Measurements from ENCODE around the gene SACS. TPM values are rescaled to one million over a fixed set of nuclear protein-coding genes. Genes with fewer than 3 reads are reported as not detected.

SACS gene
- total RNA-seq, 1 experiment from 2014 or later, result 33.4 TPM

DNA sequence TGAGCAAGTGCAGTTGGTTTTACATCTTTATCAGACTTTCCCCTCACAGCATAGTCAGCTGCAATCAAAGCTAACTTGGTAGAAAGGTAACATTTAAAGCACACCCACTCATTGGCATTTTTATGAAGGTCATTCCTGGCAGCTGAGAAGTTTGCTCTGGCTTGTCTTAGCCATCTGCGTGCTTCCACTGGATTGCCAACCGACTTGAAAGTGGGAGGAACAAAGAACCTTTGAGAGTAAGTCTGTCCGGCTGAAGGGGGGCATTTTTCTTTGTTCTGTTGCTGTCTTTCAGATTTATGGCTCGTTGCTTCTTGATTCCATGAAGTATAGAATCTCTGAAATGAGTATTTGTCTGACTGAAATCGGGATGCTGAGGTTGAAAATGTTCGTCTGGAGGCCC lies 103.1 kb downstream of the SACS start:
- Histone ChIP-seq H3K27ac (ENCODE audit: low read depth, low read length) (no peak overlapping the region), H3K4me1 (ENCODE audit: control insufficient read depth in 1 of 2, insufficient read depth in 2 of 2, low read length in 2 of 2) (no peaks in the 10 kb centered on the region), H3K36me3 (ENCODE audit: control insufficient read depth in 1 of 2, insufficient read depth in 2 of 2, low read length in 2 of 2) (no peaks in the 10 kb centered on the region; a peak in 1 of 4 replicates), H3K9me3 (ENCODE audit: control insufficient read depth in 1 of 2, insufficient read depth in 1 of 2, low read depth in 1 of 2, low read length in 2 of 2) (no peaks in the 10 kb centered on the region), H3K79me2 (ENCODE audit: insufficient read depth, low read length) (no peaks in the 10 kb centered on the region), H3K4me2 (ENCODE audit: low read length) (no peak overlapping the region), H3K4me3 (replicated peaks in 1 of 2; ENCODE audit: low read depth in 1 of 2, low read length in 2 of 2) (no peak overlapping the region), H2AFZ (ENCODE audit: low read depth, low read length, poor library complexity, severe bottlenecking) (no peak overlapping the region), H3K9ac (ENCODE audit: low read length) (no peak overlapping the region), H3K9me2 (ENCODE audit: insufficient read depth) (no peaks in the 10 kb centered on the region), H4K20me1 (ENCODE audit: insufficient read depth) (no peaks in the 10 kb centered on the region), H3K27me3 (ENCODE audit: insufficient read depth, low read length) (no peaks in the 10 kb centered on the region)
- no TSS peak for BruUV-seq (replicated peaks)
- no peak for ATAC-seq
- POLR2A ChIA-PET, result no interaction called here
- TF ChIP-seq, protein P1, sequence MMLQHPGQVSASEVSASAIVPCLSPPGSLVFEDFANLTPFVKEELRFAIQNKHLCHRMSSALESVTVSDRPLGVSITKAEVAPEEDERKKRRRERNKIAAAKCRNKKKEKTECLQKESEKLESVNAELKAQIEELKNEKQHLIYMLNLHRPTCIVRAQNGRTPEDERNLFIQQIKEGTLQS (IDR thresholded peaks at IDR 0.05), result no peak
- no peak for TF ChIP-seq CEBPB (IDR thresholded peaks at IDR 0.05; ENCODE audit: low read depth)
- no peak for TF ChIP-seq FOSL1 (IDR thresholded peaks at IDR 0.05; ENCODE audit: low read depth)
- no peak for TF ChIP-seq TCF7L2 (IDR thresholded peaks at IDR 0.05; ENCODE audit: borderline replicate concordance, extremely low read depth, insufficient read depth, insufficient read length)
- TF ChIP-seq SIN3A (IDR thresholded peaks at IDR 0.05; ENCODE audit: low read depth), result no peak
- no peak for TF ChIP-seq ELF1 (IDR thresholded peaks at IDR 0.05; ENCODE audit: borderline replicate concordance, low read depth)
- no peak for TF ChIP-seq POLR2A (IDR thresholded peaks at IDR 0.05; ENCODE audit: borderline replicate concordance, extremely low read depth, insufficient read depth, insufficient read length)
- intact Hi-C loops (cut with micrococcal nuclease), result no loop called here
- RAD21 ChIA-PET (ENCODE audit: low non-redundant PET in 1 of 2, low total read pairs in 2 of 2, uncharacterized antibody in 2 of 2, unreplicated experiment in 2 of 2), result no interaction called here
- CTCF ChIA-PET, result no interaction called here
- DNase-seq (ENCODE audit: low read depth, low spot score), result no peak

DNA sequence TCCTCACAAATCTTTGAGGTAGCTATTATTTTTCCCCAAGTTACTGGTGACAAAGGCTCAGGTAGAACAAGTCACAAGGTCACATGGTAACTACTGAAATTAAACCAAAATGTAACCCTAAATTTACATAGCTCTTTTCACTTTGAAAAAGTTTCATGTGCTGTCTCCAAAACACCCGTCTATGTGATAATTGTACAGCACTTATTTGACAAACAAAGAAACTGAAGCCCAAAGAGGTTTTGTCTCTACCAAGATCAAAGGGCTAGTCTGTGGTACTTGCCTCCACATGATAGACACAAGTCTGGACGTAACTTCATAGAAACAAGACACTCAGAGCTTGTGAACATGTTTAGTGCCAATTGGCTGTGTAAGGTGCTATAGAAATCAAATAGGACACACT lies 108.3 kb downstream of the SACS start:
- Histone ChIP-seq H3K9me3 (ENCODE audit: control insufficient read depth in 1 of 2, insufficient read depth in 1 of 2, low read depth in 1 of 2, low read length in 2 of 2) (no peaks in the 10 kb centered on the region), H2AFZ (ENCODE audit: low read depth, low read length, poor library complexity, severe bottlenecking) (no peak overlapping the region), H3K4me1 (ENCODE audit: control insufficient read depth in 1 of 2, insufficient read depth in 2 of 2, low read length in 2 of 2) (peaks cover 11 to 15% of the 10 kb centered on the region in 2 experiments), H3K27me3 (ENCODE audit: insufficient read depth, low read length) (no peaks in the 10 kb centered on the region), H3K27ac (ENCODE audit: low read depth, low read length) (no peak overlapping the region), H3K36me3 (ENCODE audit: control insufficient read depth in 1 of 2, insufficient read depth in 2 of 2, low read length in 2 of 2) (no peaks in the 10 kb centered on the region), H3K9me2 (ENCODE audit: insufficient read depth) (no peaks in the 10 kb centered on the region), H3K79me2 (ENCODE audit: insufficient read depth, low read length) (no peaks in the 10 kb centered on the region), H3K4me3 (replicated peaks in 1 of 2; ENCODE audit: low read depth in 1 of 2, low read length in 2 of 2) (no peak overlapping the region), H3K4me2 (ENCODE audit: low read length) (no peak overlapping the region), H4K20me1 (ENCODE audit: insufficient read depth) (no peaks in the 10 kb centered on the region), H3K9ac (ENCODE audit: low read length) (no peak overlapping the region)
- no peak for ATAC-seq
- no TSS peak for BruUV-seq (replicated peaks)
- TF ChIP-seq TCF7L2 (IDR thresholded peaks at IDR 0.05; ENCODE audit: borderline replicate concordance, extremely low read depth, insufficient read depth, insufficient read length) (no peak), CBX3 (IDR thresholded peaks at IDR 0.05; ENCODE audit: low read depth) (no peak)
- TF ChIP-seq, protein P2, sequence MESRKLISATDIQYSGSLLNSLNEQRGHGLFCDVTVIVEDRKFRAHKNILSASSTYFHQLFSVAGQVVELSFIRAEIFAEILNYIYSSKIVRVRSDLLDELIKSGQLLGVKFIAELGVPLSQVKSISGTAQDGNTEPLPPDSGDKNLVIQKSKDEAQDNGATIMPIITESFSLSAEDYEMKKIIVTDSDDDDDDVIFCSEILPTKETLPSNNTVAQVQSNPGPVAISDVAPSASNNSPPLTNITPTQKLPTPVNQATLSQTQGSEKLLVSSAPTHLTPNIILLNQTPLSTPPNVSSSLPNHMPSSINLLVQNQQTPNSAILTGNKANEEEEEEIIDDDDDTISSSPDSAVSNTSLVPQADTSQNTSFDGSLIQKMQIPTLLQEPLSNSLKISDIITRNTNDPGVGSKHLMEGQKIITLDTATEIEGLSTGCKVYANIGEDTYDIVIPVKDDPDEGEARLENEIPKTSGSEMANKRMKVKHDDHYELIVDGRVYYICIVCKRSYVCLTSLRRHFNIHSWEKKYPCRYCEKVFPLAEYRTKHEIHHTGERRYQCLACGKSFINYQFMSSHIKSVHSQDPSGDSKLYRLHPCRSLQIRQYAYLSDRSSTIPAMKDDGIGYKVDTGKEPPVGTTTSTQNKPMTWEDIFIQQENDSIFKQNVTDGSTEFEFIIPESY (IDR thresholded peaks at IDR 0.05; ENCODE audit: extremely low read depth, insufficient replicate concordance, low read length), result no peak
- intact Hi-C loops (cut with micrococcal nuclease), result no loop called here
- DNase-seq (ENCODE audit: low read depth, low spot score), result no peak
- POLR2A ChIA-PET, result no interaction called here
- CTCF ChIA-PET, result no interaction called here
- RAD21 ChIA-PET (ENCODE audit: low non-redundant PET in 1 of 2, low total read pairs in 2 of 2, uncharacterized antibody in 2 of 2, unreplicated experiment in 2 of 2), result no interaction called here
